Measurements from ENCODE around the gene MTCL1. TPM values are rescaled to one million over a fixed set of nuclear protein-coding genes. Genes with fewer than 3 reads are reported as not detected.

The MTCL1 gene
- total and polyA plus RNA-seq, 9 donors = 2.2 to 9.6 (median 6.5) TPM

- WGBS, 3 donors = 74 to 92% (median 88%) methylated on average over 5 of the region's 5 CpGs
- no peaks in the 10 kb centered on the region for H3K9me3 ChIP-seq
- no peaks in the 10 kb centered on the region for H3K36me3 ChIP-seq
- no peak overlapping the region for H3K4me3 ChIP-seq
- no peaks in the 10 kb centered on the region for H3K4me1 ChIP-seq (ENCODE audit: insufficient read depth)
- TF ChIP-seq EP300 (IDR thresholded peaks at IDR 0.05) (no peak), CTCF (IDR thresholded peaks at IDR 0.05) (no peak), POLR2A (IDR thresholded peaks at IDR 0.05) (no peak)
- H3K27me3 ChIP-seq = no peaks in the 10 kb centered on the region
- no peak overlapping the region for H3K27ac ChIP-seq
- intact Hi-C loops (cut with DNase I) = loop anchor here in 1 of 4 donors (5.0 kb wide), 1 partner anchor 81 kb away; no protein-coding TSS in a partner anchor
- DNase-seq = no peak
These were observed 16.4 kb downstream of the MTCL1 start for GRCh38 chr18:8721716-8722115.

GRCh38 chr18:8722946-8723820, 17.8 kb downstream of the MTCL1 start:
- Histone ChIP-seq H3K9me3 (no peaks in the 10 kb centered on the region), H3K4me3 (no peak overlapping the region), H3K27ac (no peak overlapping the region), H3K36me3 (no peaks in the 10 kb centered on the region), H3K4me1 (ENCODE audit: insufficient read depth) (no peaks in the 10 kb centered on the region), H3K27me3 (no peaks in the 10 kb centered on the region)
- no peak for TF ChIP-seq CTCF (IDR thresholded peaks at IDR 0.05)
- no peak for TF ChIP-seq POLR2A (IDR thresholded peaks at IDR 0.05)
- TF ChIP-seq EP300 (IDR thresholded peaks at IDR 0.05) = no peak
- WGBS, 3 donors = 90 to 91% (median 91%) methylated on average over 13 of the region's 13 CpGs
- DNase-seq = no peak
- intact Hi-C loops (cut with DNase I) = loop anchor here in 1 of 4 donors (5.0 kb wide), 1 partner anchor 79 kb away; no protein-coding TSS in a partner anchor

- Histone ChIP-seq H3K27me3 (no peaks in the 10 kb centered on the region), H3K4me3 (no peak overlapping the region), H3K9me3 (no peaks in the 10 kb centered on the region), H3K27ac (no peak overlapping the region), H3K4me1 (ENCODE audit: insufficient read depth) (no peaks in the 10 kb centered on the region), H3K36me3 (no peaks in the 10 kb centered on the region)
- intact Hi-C loops (cut with DNase I) = loop anchor here in 1 of 4 donors (5.0 kb wide), 1 partner anchor 78 kb away; no protein-coding TSS in a partner anchor
- no peak for DNase-seq
- no peak for TF ChIP-seq EP300 (IDR thresholded peaks at IDR 0.05)
- no peak for TF ChIP-seq POLR2A (IDR thresholded peaks at IDR 0.05)
- no peak for TF ChIP-seq CTCF (IDR thresholded peaks at IDR 0.05)
- WGBS, 3 donors = 73 to 92% (median 83%) methylated on average over 6 of the region's 6 CpGs
These were observed 19.1 kb downstream of the MTCL1 start for GRCh38 chr18:8724452-8724851.

GRCh38 chr18:8726281-8726680, 20.9 kb downstream of the MTCL1 start:
- Histone ChIP-seq H3K9me3 (no peaks in the 10 kb centered on the region), H3K4me1 (ENCODE audit: insufficient read depth) (peaks cover 5% of the 10 kb centered on the region), H3K36me3 (no peaks in the 10 kb centered on the region), H3K27me3 (no peaks in the 10 kb centered on the region), H3K27ac (no peak overlapping the region), H3K4me3 (no peak overlapping the region)
- DNase-seq = no peak
- 96 to 97% (median 96%) methylated on average over 4 to 17 of the region's 17 CpGs for WGBS, 3 donors
- intact Hi-C loops (cut with DNase I) = loop anchor here in 1 of 4 donors (5.0 kb wide), 1 partner anchor 554 kb away; no protein-coding TSS in a partner anchor
- no peak for TF ChIP-seq POLR2A (IDR thresholded peaks at IDR 0.05)
- TF ChIP-seq CTCF (IDR thresholded peaks at IDR 0.05) = no peak
- no peak for TF ChIP-seq EP300 (IDR thresholded peaks at IDR 0.05)

Data from ovary (tissue), 9 donors.